IMR-90 (cell line): ENCODE data around the gene SNX25. TPM values are rescaled to one million over a fixed set of nuclear protein-coding genes. Genes with fewer than 3 reads are reported as not detected.

Source experiments
- ATAC-seq: fragments of 200-7000 bp; cut with Tn5 transposase; 2 replicates; pipeline ENCODE4 v1.9.1; 2020; ENCODE audit warnings: low read depth, mild to moderate bottlenecking, moderate library complexity
- BruUV-seq: library from RNA; stranded (reverse); fragments of 400-500 nt; replicated peaks from 2 replicates; lab custom pipeline; 2021; lab: Mats Ljungman, UMichigan
- CTCF ChIA-PET: fragments of 300-600 bp; formaldehyde crosslinking; extraction: SDS; loops from one replicate; lab custom pipeline; 2021; ENCODE audit warnings: antibody characterized with exemption; lab: Yijun Ruan, JAX
- POLR2A ChIA-PET: fragments of 300-600 bp; sonication (Branson Sonifier 250); formaldehyde crosslinking; loops from one replicate; lab custom pipeline; 2022; ENCODE audit warnings: antibody characterized with exemption; ENCODE audit not compliant: unreplicated experiment; lab: Charles Lee
- DNase-seq: peaks from one replicate; pipeline ENCODE4 v3.0.0; 2013
- H2AFZ ChIP-seq: replicated peaks from 2 replicates; pipeline ENCODE3; 2013; ENCODE audit warnings: low read length, mild to moderate bottlenecking; ENCODE audit not compliant: poor library complexity
- H2AK5ac ChIP-seq: 2 replicates; pipeline ENCODE4 v1.6.1; 2013; ENCODE audit warnings: low read depth, low read length, inconsistent platforms
- H2AK9ac ChIP-seq: replicated peaks from 2 replicates; pipeline ENCODE3; 2013; ENCODE audit warnings: mild to moderate bottlenecking, low read depth, low read length, moderate library complexity; ENCODE audit not compliant: poor library complexity
- H2BK120ac ChIP-seq: 2 replicates; pipeline ENCODE4 v1.6.1; 2013; ENCODE audit warnings: low read depth, low read length, inconsistent platforms
- H2BK15ac ChIP-seq: 3 replicates; pipeline ENCODE4 v1.6.1; 2013; ENCODE audit warnings: low read depth, low read length, inconsistent platforms
- H2BK20ac ChIP-seq: 2 replicates; pipeline ENCODE4 v1.6.1; 2013; ENCODE audit warnings: low read depth, mild to moderate bottlenecking, inconsistent platforms, low read length, moderate library complexity
- H2BK5ac ChIP-seq: 2 replicates; pipeline ENCODE4 v1.6.1; 2013; ENCODE audit warnings: mild to moderate bottlenecking, low read depth, low read length, inconsistent platforms; ENCODE audit not compliant: poor library complexity, severe bottlenecking
- H3K14ac ChIP-seq: replicated peaks from 2 replicates; pipeline ENCODE4 v1.6.1; 2013; ENCODE audit warnings: low read depth, low read length, inconsistent platforms
- H3K18ac ChIP-seq: 2 replicates; pipeline ENCODE4 v1.6.1; 2013; ENCODE audit warnings: low read depth, low read length, control low read depth
- H3K23ac ChIP-seq: 2 replicates; pipeline ENCODE4 v1.6.1; 2013; ENCODE audit warnings: low read depth, low read length, inconsistent platforms
- H3K27ac ChIP-seq: 2 replicates; pipeline ENCODE4 v1.5.1; 2013; ENCODE audit warnings: mild to moderate bottlenecking, control low read depth, low read length; ENCODE audit not compliant: insufficient read depth
- H3K27me3 ChIP-seq: 2 replicates; pipeline ENCODE4 v1.6.1; 2013; ENCODE audit warnings: low read length; ENCODE audit not compliant: control insufficient read depth, insufficient read depth
- H3K36me3 ChIP-seq: 2 replicates; pipeline ENCODE4 v1.6.1; 2013; ENCODE audit warnings: low read length, mixed read lengths; ENCODE audit not compliant: control insufficient read depth, insufficient read depth
- H3K4ac ChIP-seq: 2 replicates; pipeline ENCODE4 v1.6.1; 2013; ENCODE audit warnings: low read depth, low read length, inconsistent platforms
- H3K4me1 ChIP-seq: 2 replicates; pipeline ENCODE4 v1.6.1; 2013; ENCODE audit warnings: low read length, mixed read lengths; ENCODE audit not compliant: control insufficient read depth, insufficient read depth
- H3K4me2 ChIP-seq: 2 replicates; pipeline ENCODE4 v1.6.1; 2013; ENCODE audit warnings: low read depth, mild to moderate bottlenecking, control low read depth, low read length, moderate library complexity
- H3K4me3 ChIP-seq: 2 replicates; pipeline ENCODE4 v1.5.1; 2013; ENCODE audit warnings: low read depth, mild to moderate bottlenecking, control low read depth, low read length, moderate library complexity; ENCODE audit not compliant: insufficient read depth
- H3K56ac ChIP-seq: 2 replicates; pipeline ENCODE4 v1.6.1; 2013; ENCODE audit warnings: low read length, inconsistent platforms; ENCODE audit not compliant: insufficient read depth; ENCODE audit errors: extremely low read depth
- H3K79me1 ChIP-seq, 2 experiments: 2 replicates each; pipeline ENCODE4 v1.6.1; 2013; ENCODE audit warnings: low read length in 2 of 2, inconsistent platforms in 1 of 2, low read depth in 1 of 2
- H3K9ac ChIP-seq: 2 replicates; pipeline ENCODE4 v1.6.1; 2013; ENCODE audit warnings: low read depth, low read length, control low read depth
- H3K9me1 ChIP-seq: 2 replicates; pipeline ENCODE4 v1.6.1; 2013; ENCODE audit warnings: low read length, inconsistent platforms; ENCODE audit not compliant: insufficient read depth
- H3K9me3 ChIP-seq: 2 replicates; pipeline ENCODE4 v1.6.1; 2013; ENCODE audit warnings: low read length; ENCODE audit not compliant: control insufficient read depth, insufficient read depth
- H4K20me1 ChIP-seq: 2 replicates; pipeline ENCODE4 v1.6.1; 2013; ENCODE audit warnings: low read length, inconsistent platforms; ENCODE audit not compliant: insufficient read depth
- H4K5ac ChIP-seq: 2 replicates; pipeline ENCODE4 v1.6.1; 2013; ENCODE audit warnings: mild to moderate bottlenecking, low read depth, low read length, control low read depth
- H4K8ac ChIP-seq, 2 experiments: 2 replicates each; pipeline ENCODE4 v1.6.1; 2013; ENCODE audit warnings: low read depth in 2 of 2, low read length in 2 of 2, control low read depth in 1 of 2, inconsistent platforms in 1 of 2
- H4K91ac ChIP-seq: 2 replicates; pipeline ENCODE4 v1.6.1; 2013; ENCODE audit warnings: low read depth, low read length, inconsistent platforms; ENCODE audit not compliant: insufficient read depth
- BHLHE40 ChIP-seq: fragments of 150-350 bp; IDR thresholded peaks from 2 replicates; pipeline ENCODE4 v1.6.1; 2016; ENCODE audit warnings: mild to moderate bottlenecking, low read depth, low read length
- ELK1 ChIP-seq: fragments of 150-350 bp; IDR thresholded peaks from 2 replicates; pipeline ENCODE4 v1.6.1; 2016; ENCODE audit warnings: low read depth, mild to moderate bottlenecking, low read length, moderate library complexity, borderline replicate concordance
- FOS ChIP-seq: fragments of 150-350 bp; IDR thresholded peaks from 2 replicates; pipeline ENCODE4 v1.6.1; 2016; ENCODE audit warnings: low read depth, low read length
- WGBS, 2 experiments: methylation state at CpG; one replicate each; pipeline versions ENCODE4 v1.1.5 to v1.1.7; 2013; ENCODE audit warnings: missing lambda C conversion rate in 2 of 2; ENCODE audit not compliant: insufficient read length in 1 of 2; ENCODE audit errors: extremely low coverage in 2 of 2; 5-methylcytosine and 5-hydroxymethylcytosine counted together
- dilution Hi-C: fragments of 300-500 bp; cut with HindIII; formaldehyde crosslinking; loops from one replicate; pipeline ENCODE4 v1.14.3; 2018; ENCODE audit warnings: low sequenced_read_pairs; ENCODE audit not compliant: unreplicated experiment
- in situ Hi-C: fragments of 300-500 bp; cut with MboI; formaldehyde crosslinking; loops from 3 replicates; pipeline ENCODE4 v1.14.3; 2019; ENCODE audit warnings: low sequenced_read_pairs, inconsistent platforms, mixed read lengths
- intact Hi-C: fragments of 100-400 bp; cut with micrococcal nuclease; formaldehyde crosslinking; loops from 2 replicates; pipeline ENCODE4 v1.10.0; 2022
- polyA plus RNA-seq, 3 experiments: library from polyadenylated mRNA; depleted of rRNA; stranded (reverse); fragments of >200 nt; gene quantifications; 2 replicates each; pipeline ENCODE4 v1.2.3, GENCODE V29; 2012; ENCODE audit warnings: low replicate concordance in 1 of 3
- total RNA-seq: library from RNA; depleted of rRNA; stranded (reverse); fragments of >200 nt; gene quantifications from 2 replicates; pipeline ENCODE4 v1.2.3, GENCODE V29; 2012

The SNX25 gene
- total and polyA plus RNA-seq, 2 of the 4 experiments (the other 2 are of a cell fraction), result 11.4 to 28.3 TPM

- Histone ChIP-seq H3K27ac (no peak overlapping the region), H2BK15ac (no peak overlapping the region), H3K23ac (no peak overlapping the region), H2BK5ac (no peak overlapping the region), H3K4me2 (no peak overlapping the region), H3K14ac (no peak overlapping the region), H3K4me1 (peaks cover 5% of the 10 kb centered on the region), H3K4ac (0 out of 2 replicates have a peak overlapping the region, but pooled peaks have one; percentile 2), H4K20me1 (no peaks in the 10 kb centered on the region), H4K5ac (no peak overlapping the region), H2AFZ (no peak overlapping the region), H2AK5ac (no peak overlapping the region), H4K8ac (no peak overlapping the region), H3K56ac (no peak overlapping the region), H2BK120ac (no peak overlapping the region), H3K27me3 (no peaks in the 10 kb centered on the region), H3K79me1 (no peaks in the 10 kb centered on the region; a peak in 1 of 4 replicates), H3K36me3 (peaks cover 2% of the 10 kb centered on the region), H2AK9ac (no peak overlapping the region), H3K9me1 (0 out of 2 replicates have a peak, but pooled peaks cover 1% of the 10 kb centered on the region), H3K18ac (no peak overlapping the region), H4K91ac (no peak overlapping the region), H2BK20ac (no peak overlapping the region), H3K4me3 (no peak overlapping the region), H3K9me3 (no peaks in the 10 kb centered on the region), H3K9ac (no peak overlapping the region)
- BruUV-seq, result no TSS peak
- TF ChIP-seq BHLHE40 (0 out of 2 replicates have a peak, but pooled peaks have one; percentile 11), ELK1 (no peak), FOS (peak; percentile 71; the same call in 1 of the 2 replicates)
- WGBS, 2 experiments, result 90% methylated on average over 3 of the region's 8 CpGs; no CpG with 5 or more reads in 1 of the 2 experiments
- DNase-seq, result peak; percentile 80
- dilution Hi-C loops, result no loop called here
- in situ Hi-C loops, result no loop called here
- ChIA-PET POLR2A (no interaction called here), CTCF (interaction anchor here (0.7 kb wide), 1 partner anchor 12 kb away, joined by 6 read pairs; no protein-coding TSS in a partner anchor)
- intact Hi-C loops, result loop anchor here (10.0 kb wide), 1 partner anchor 145 kb away; no protein-coding TSS in a partner anchor
- no peak; the same call in 1 of the 2 replicates for ATAC-seq
These were observed 150.5 kb downstream of the SNX25 start for GRCh38 chr4:185359767-185360446.
